ENCODE results near the gene DIDO1. TPM values are rescaled to one million over a fixed set of nuclear protein-coding genes. Genes with fewer than 3 reads are reported as not detected.

Gene DIDO1
- total and polyA plus RNA-seq, 2 of the 13 experiments (the other 11 are each of a cell fraction or from before 2014, with no cell fraction given), result 75.0 to 75.1 TPM

DNA sequence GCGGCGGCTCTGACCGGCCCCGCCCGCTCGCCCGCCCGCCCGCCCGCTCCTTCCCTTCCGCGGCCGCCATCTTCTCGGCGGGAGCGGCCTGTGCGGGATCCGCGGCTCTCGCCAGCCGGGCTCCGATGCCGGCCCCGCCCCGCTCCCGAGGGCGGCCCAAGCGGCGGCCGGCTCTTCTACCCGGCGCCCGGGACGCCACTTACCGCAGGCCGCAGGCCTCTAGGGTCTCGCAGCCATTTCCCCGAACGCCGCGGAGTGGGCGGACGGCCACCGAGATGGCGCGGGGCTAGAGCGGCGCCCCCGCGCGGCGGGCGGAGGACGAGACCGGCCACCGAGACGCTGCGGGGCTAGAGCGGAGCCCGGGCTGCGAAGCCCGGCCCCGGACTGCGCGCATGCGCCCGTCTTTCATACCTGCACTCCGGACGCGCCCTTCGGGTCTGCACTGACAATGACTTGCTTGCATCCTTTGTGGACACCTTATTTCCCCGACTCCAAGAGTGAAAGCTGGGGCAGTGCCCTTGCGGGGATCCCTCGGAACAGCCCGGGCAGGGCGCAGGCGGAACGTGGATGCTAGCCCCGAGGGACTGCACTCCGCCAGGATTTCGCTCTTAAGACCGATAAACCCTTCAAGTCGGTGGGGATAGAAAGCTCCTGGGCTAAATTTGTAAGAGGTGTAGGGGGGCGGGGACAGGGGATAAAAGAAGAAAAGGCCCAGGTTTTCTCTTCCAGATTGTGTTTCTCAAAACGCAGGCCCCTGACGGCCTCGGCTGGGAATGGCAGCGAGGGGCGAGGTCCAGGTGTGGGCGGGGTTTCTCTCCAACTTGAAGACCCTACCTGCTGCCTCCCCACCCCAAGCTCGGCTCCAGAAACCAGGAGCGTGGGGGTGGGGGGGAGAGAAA, at the start of gene DIDO1 (continued):
- TF ChIP-seq TEAD3 (CRISPR knock-in tag; optimal IDR thresholded peaks at IDR 0.05; ENCODE audit: borderline replicate concordance), result peak; percentile 84
- no peak; the same call in none of the 2 replicates for TF ChIP-seq ZNF446 (CRISPR knock-in tag; IDR thresholded peaks at IDR 0.05)
- no peak for TF ChIP-seq MATR3 (CRISPR knock-in tag; IDR thresholded peaks at IDR 0.05)
- TF ChIP-seq STAT5B (CRISPR knock-in tag; IDR thresholded peaks at IDR 0.05), result peak; percentile 52; the same call in 1 of the 2 replicates
- TF ChIP-seq, protein P1, sequence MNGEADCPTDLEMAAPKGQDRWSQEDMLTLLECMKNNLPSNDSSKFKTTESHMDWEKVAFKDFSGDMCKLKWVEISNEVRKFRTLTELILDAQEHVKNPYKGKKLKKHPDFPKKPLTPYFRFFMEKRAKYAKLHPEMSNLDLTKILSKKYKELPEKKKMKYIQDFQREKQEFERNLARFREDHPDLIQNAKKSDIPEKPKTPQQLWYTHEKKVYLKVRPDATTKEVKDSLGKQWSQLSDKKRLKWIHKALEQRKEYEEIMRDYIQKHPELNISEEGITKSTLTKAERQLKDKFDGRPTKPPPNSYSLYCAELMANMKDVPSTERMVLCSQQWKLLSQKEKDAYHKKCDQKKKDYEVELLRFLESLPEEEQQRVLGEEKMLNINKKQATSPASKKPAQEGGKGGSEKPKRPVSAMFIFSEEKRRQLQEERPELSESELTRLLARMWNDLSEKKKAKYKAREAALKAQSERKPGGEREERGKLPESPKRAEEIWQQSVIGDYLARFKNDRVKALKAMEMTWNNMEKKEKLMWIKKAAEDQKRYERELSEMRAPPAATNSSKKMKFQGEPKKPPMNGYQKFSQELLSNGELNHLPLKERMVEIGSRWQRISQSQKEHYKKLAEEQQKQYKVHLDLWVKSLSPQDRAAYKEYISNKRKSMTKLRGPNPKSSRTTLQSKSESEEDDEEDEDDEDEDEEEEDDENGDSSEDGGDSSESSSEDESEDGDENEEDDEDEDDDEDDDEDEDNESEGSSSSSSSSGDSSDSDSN (CRISPR knock-in tag; IDR thresholded peaks at IDR 0.05), result peak; percentile 77
- peak; percentile 52; the same call in 1 of the 2 replicates for TF ChIP-seq ZNF329 (CRISPR knock-in tag; IDR thresholded peaks at IDR 0.05; ENCODE audit: low read depth)
- TF ChIP-seq RXRA (CRISPR knock-in tag; IDR thresholded peaks at IDR 0.05), result no peak; the same call in 1 of the 2 replicates
- no peak for TF ChIP-seq ZNF761 (CRISPR knock-in tag; conservative IDR thresholded peaks at IDR 0.05)
- TF ChIP-seq NCOR1 (IDR thresholded peaks at IDR 0.05; ENCODE audit: borderline replicate concordance, low read length), result no peak
- TF ChIP-seq ZNF850 (CRISPR knock-in tag; conservative IDR thresholded peaks at IDR 0.05), result no peak
- no peak for TF ChIP-seq PRPF4 (IDR thresholded peaks at IDR 0.05; ENCODE audit: low read depth, low read length, poor library complexity, severe bottlenecking)
- peak; percentile 60 to 77; a peak in 3 of 4 replicates for TF ChIP-seq POLR2A (IDR thresholded peaks at IDR 0.05; ENCODE audit: insufficient read depth in 1 of 2, low read depth in 2 of 2, low read length in 2 of 2)
- no peak for TF ChIP-seq RBAK (CRISPR knock-in tag; IDR thresholded peaks at IDR 0.05)
- TF ChIP-seq PPARG (CRISPR knock-in tag; conservative IDR thresholded peaks at IDR 0.05), result peak; percentile 71; the same call in 1 of the 2 replicates
- peak; percentile 96 for TF ChIP-seq SALL2 (CRISPR knock-in tag; IDR thresholded peaks at IDR 0.05)
- no peak for TF ChIP-seq MTF1 (CRISPR knock-in tag; IDR thresholded peaks at IDR 0.05)
- TF ChIP-seq ATF4 (CRISPR knock-in tag; IDR thresholded peaks at IDR 0.05), result peak in 1 of 2 experiments; percentile 48; a peak in 1 of 4 replicates
- TF ChIP-seq, protein P2, sequence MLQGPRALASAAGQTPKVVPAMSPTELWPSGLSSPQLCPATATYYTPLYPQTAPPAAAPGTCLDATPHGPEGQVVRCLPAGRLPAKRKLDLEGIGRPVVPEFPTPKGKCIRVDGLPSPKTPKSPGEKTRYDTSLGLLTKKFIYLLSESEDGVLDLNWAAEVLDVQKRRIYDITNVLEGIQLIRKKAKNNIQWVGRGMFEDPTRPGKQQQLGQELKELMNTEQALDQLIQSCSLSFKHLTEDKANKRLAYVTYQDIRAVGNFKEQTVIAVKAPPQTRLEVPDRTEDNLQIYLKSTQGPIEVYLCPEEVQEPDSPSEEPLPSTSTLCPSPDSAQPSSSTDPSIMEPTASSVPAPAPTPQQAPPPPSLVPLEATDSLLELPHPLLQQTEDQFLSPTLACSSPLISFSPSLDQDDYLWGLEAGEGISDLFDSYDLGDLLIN (CRISPR knock-in tag; IDR thresholded peaks at IDR 0.05; ENCODE audit: borderline replicate concordance), result peak; percentile 78; the same call in 1 of the 2 replicates
- TF ChIP-seq FOXO1 (CRISPR knock-in tag; IDR thresholded peaks at IDR 0.05), result no peak; the same call in none of the 2 replicates
- TF ChIP-seq SP2 (CRISPR knock-in tag; IDR thresholded peaks at IDR 0.05), result peak; percentile 39; the same call in 1 of the 2 replicates
- 0 out of 2 replicates have a peak, but pooled peaks have one; percentile 64 for TF ChIP-seq ZKSCAN8 (CRISPR knock-in tag; IDR thresholded peaks at IDR 0.05; ENCODE audit: borderline replicate concordance)
- 0 out of 2 replicates have a peak, but pooled peaks have one; percentile 27 for TF ChIP-seq NFYC (CRISPR knock-in tag; IDR thresholded peaks at IDR 0.05)
- peak; percentile 83 for TF ChIP-seq PHF8 (CRISPR knock-in tag; IDR thresholded peaks at IDR 0.05)
- TF ChIP-seq ZNF549 (CRISPR knock-in tag; IDR thresholded peaks at IDR 0.05), result no peak

All from HepG2 (cell line).